Measurements from ENCODE around the gene OR51B2. TPM values are rescaled to one million over a fixed set of nuclear protein-coding genes. Genes with fewer than 3 reads are reported as not detected.

The OR51B2 gene
- total RNA-seq, 2 donors from 2014 or later, result 0.78 TPM; not detected in 1

DNA sequence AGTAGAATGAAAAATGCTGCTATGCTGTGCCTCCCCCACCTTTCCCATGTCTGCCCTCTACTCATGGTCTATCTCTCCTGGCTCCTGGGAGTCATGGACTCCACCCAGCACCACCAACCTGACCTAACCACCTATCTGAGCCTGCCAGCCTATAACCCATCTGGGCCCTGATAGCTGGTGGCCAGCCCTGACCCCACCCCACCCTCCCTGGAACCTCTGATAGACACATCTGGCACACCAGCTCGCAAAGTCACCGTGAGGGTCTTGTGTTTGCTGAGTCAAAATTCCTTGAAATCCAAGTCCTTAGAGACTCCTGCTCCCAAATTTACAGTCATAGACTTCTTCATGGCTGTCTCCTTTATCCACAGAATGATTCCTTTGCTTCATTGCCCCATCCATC is 39.5 kb downstream of the OR51B2 start:
- 78 to 94% methylated on average over 2 of the region's 2 CpGs for WGBS, 2 donors

GRCh38 chr11:5283882-5284281 is 40.2 kb downstream of the OR51B2 start:
- no peak for ATAC-seq
- intact Hi-C loops (cut with DNase I), result no loop called here

More for the DNA sequence above, 39.5 kb downstream of the OR51B2 start:
- intact Hi-C loops (cut with DNase I), result no loop called here
- Histone ChIP-seq H3K4me1 (no peaks in the 10 kb centered on the region), H3K36me3 (replicated peaks in 1 of 2; ENCODE audit: insufficient read depth in 1 of 2, low read depth in 2 of 2) (no peaks in the 10 kb centered on the region), H3K4me3 (no peak overlapping the region), H3K27ac (no peak overlapping the region), H3K9me3 (no peaks in the 10 kb centered on the region), H3K27me3 (no peaks in the 10 kb centered on the region)
- no peak for TF ChIP-seq CTCF (IDR thresholded peaks at IDR 0.05)
- TF ChIP-seq POLR2A (IDR thresholded peaks at IDR 0.05), result no peak
- DNase-seq (no peak), ATAC-seq (no peak)

GRCh38 chr11:5283086-5283485 is 41.0 kb downstream of the OR51B2 start:
- ATAC-seq, result no peak
- Histone ChIP-seq H3K9me3 (no peaks in the 10 kb centered on the region), H3K4me3 (no peak overlapping the region), H3K27me3 (no peaks in the 10 kb centered on the region), H3K27ac (no peak overlapping the region), H3K36me3 (replicated peaks in 1 of 2; ENCODE audit: insufficient read depth in 1 of 2, low read depth in 2 of 2) (no peaks in the 10 kb centered on the region), H3K4me1 (no peaks in the 10 kb centered on the region)
- no peak for TF ChIP-seq POLR2A (IDR thresholded peaks at IDR 0.05)
- no peak for TF ChIP-seq CTCF (IDR thresholded peaks at IDR 0.05)
- intact Hi-C loops (cut with DNase I), result no loop called here
- no peak for DNase-seq
- 46 to 58% methylated on average over 3 of the region's 3 CpGs for WGBS, 2 donors

More at GRCh38 chr11:5283882-5284281, 40.2 kb downstream of the OR51B2 start:
- no peak for TF ChIP-seq POLR2A (IDR thresholded peaks at IDR 0.05)
- no peak for TF ChIP-seq CTCF (IDR thresholded peaks at IDR 0.05)
- no peak overlapping the region for H3K4me3 ChIP-seq
- 40 to 50% methylated on average over 1 of the region's 1 CpG for WGBS, 2 donors
- no peak for DNase-seq
- H3K27me3 ChIP-seq, result no peaks in the 10 kb centered on the region
- H3K36me3 ChIP-seq (replicated peaks in 1 of 2; ENCODE audit: insufficient read depth in 1 of 2, low read depth in 2 of 2), result no peaks in the 10 kb centered on the region
- H3K9me3 ChIP-seq, result no peaks in the 10 kb centered on the region
- H3K4me1 ChIP-seq, result no peaks in the 10 kb centered on the region
- H3K27ac ChIP-seq, result no peak overlapping the region

DNA sequence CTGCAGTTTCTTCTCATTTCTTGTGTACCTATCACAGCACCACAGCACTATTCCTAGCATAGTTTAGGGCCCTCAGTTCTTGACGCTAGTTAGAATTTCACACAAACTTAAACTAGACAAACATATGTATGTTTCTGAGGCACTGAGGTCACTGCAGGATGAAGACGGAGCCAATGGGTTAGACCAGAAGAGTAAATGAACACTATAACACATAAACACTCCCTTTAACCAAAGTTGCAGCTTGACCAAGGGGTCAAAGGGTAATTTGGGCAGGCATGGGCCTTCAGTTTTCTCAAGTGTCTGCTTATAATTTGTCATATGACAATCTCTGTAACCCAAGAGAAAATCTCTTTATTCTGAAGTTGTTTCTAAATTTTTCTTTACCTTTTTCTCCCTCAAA is 41.5 kb downstream of the OR51B2 start:
- H3K9me3 ChIP-seq, result no peaks in the 10 kb centered on the region
- ATAC-seq (no peak), DNase-seq (no peak)
- no peaks in the 10 kb centered on the region for H3K4me1 ChIP-seq
- H3K4me3 ChIP-seq, result no peak overlapping the region
- 74 to 79% methylated on average over 2 of the region's 2 CpGs for WGBS, 2 donors
- H3K36me3 ChIP-seq (replicated peaks in 1 of 2; ENCODE audit: insufficient read depth in 1 of 2, low read depth in 2 of 2), result no peaks in the 10 kb centered on the region
- no peaks in the 10 kb centered on the region for H3K27me3 ChIP-seq
- TF ChIP-seq POLR2A (IDR thresholded peaks at IDR 0.05) (no peak), CTCF (IDR thresholded peaks at IDR 0.05) (no peak)
- intact Hi-C loops (cut with DNase I), result no loop called here
- H3K27ac ChIP-seq, result no peak overlapping the region

DNA sequence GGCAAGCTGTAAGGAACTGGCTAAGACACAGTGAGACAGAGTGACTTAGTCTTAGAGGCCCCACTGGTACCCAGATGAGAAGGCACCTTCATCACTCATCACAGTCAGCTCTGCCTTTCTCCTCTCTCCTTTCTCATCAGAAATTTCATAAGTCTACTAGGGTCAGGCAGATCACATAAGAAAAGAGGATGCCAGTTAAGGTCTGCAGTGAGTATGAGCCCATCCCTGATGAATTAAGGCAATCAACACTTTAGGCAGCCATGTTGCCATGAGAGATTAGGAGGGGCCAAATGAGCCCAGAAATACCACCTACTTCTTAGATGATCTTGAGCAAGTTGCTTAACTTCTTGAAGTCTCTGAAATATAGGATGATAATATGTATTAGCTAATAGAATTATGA is 42.5 kb downstream of the OR51B2 start:
- Histone ChIP-seq H3K27ac (no peak overlapping the region), H3K4me3 (no peak overlapping the region), H3K27me3 (no peaks in the 10 kb centered on the region), H3K4me1 (no peaks in the 10 kb centered on the region), H3K36me3 (replicated peaks in 1 of 2; ENCODE audit: insufficient read depth in 1 of 2, low read depth in 2 of 2) (no peaks in the 10 kb centered on the region), H3K9me3 (no peaks in the 10 kb centered on the region)
- intact Hi-C loops (cut with DNase I), result no loop called here
- TF ChIP-seq POLR2A (IDR thresholded peaks at IDR 0.05) (no peak), CTCF (IDR thresholded peaks at IDR 0.05) (no peak)
- ATAC-seq, result no peak
- DNase-seq, result no peak

Measured in body of pancreas (tissue), 4 donors.